ENCODE data around the gene MOB1B.

Gene MOB1B

DNA sequence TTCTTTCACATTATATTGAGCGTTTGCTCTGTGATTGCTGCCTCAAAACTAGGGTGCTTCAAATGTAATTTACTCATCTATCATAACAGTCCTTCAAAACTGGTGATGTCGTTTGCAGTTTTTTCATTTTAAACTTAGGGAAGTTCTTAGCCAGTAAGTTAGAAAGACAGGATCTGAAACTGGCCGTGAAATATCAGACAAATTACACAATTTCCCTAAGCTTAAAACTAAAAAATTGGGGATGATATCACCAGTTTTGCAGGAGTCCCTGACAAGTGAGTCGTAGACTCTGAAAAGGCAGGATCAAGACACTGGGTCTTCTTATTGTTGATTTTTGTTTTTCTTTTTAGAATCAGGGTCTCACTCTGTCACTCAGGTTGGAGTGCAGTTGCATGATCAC is 44.8 kb downstream of the MOB1B start:
- no peak for TF ChIP-seq ESRRG (CRISPR knock-in tag; IDR thresholded peaks at IDR 0.05)
- TF ChIP-seq TCF4 (CRISPR knock-in tag; IDR thresholded peaks at IDR 0.05; ENCODE audit: borderline replicate concordance) = no peak
- TF ChIP-seq CSDC2 (CRISPR knock-in tag; IDR thresholded peaks at IDR 0.05) = no peak
- TF ChIP-seq, protein P1, sequence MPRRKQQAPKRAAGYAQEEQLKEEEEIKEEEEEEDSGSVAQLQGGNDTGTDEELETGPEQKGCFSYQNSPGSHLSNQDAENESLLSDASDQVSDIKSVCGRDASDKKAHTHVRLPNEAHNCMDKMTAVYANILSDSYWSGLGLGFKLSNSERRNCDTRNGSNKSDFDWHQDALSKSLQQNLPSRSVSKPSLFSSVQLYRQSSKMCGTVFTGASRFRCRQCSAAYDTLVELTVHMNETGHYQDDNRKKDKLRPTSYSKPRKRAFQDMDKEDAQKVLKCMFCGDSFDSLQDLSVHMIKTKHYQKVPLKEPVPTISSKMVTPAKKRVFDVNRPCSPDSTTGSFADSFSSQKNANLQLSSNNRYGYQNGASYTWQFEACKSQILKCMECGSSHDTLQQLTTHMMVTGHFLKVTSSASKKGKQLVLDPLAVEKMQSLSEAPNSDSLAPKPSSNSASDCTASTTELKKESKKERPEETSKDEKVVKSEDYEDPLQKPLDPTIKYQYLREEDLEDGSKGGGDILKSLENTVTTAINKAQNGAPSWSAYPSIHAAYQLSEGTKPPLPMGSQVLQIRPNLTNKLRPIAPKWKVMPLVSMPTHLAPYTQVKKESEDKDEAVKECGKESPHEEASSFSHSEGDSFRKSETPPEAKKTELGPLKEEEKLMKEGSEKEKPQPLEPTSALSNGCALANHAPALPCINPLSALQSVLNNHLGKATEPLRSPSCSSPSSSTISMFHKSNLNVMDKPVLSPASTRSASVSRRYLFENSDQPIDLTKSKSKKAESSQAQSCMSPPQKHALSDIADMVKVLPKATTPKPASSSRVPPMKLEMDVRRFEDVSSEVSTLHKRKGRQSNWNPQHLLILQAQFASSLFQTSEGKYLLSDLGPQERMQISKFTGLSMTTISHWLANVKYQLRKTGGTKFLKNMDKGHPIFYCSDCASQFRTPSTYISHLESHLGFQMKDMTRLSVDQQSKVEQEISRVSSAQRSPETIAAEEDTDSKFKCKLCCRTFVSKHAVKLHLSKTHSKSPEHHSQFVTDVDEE (CRISPR knock-in tag; IDR thresholded peaks at IDR 0.05) = no peak
- TF ChIP-seq SNAI2 (CRISPR knock-in tag; IDR thresholded peaks at IDR 0.05) = no peak
- no peak for TF ChIP-seq PPARA (CRISPR knock-in tag; IDR thresholded peaks at IDR 0.05; ENCODE audit: borderline replicate concordance)
- TF ChIP-seq, protein P2, sequence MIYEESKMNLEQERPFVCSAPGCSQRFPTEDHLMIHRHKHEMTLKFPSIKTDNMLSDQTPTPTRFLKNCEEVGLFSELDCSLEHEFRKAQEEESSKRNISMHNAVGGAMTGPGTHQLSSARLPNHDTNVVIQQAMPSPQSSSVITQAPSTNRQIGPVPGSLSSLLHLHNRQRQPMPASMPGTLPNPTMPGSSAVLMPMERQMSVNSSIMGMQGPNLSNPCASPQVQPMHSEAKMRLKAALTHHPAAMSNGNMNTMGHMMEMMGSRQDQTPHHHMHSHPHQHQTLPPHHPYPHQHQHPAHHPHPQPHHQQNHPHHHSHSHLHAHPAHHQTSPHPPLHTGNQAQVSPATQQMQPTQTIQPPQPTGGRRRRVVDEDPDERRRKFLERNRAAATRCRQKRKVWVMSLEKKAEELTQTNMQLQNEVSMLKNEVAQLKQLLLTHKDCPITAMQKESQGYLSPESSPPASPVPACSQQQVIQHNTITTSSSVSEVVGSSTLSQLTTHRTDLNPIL (CRISPR knock-in tag; IDR thresholded peaks at IDR 0.05; ENCODE audit: low read depth) = no peak
- no peak for TF ChIP-seq TOX (CRISPR knock-in tag; IDR thresholded peaks at IDR 0.05; ENCODE audit: borderline replicate concordance)
- TF ChIP-seq GLIS3 (CRISPR knock-in tag; IDR thresholded peaks at IDR 0.05) = no peak
- no peak for TF ChIP-seq ARNTL (CRISPR knock-in tag; IDR thresholded peaks at IDR 0.05; ENCODE audit: borderline replicate concordance, low read depth)
- no peak for TF ChIP-seq BACH2 (CRISPR knock-in tag; IDR thresholded peaks at IDR 0.05; ENCODE audit: borderline replicate concordance)
- TF ChIP-seq ZNF70 (CRISPR knock-in tag; IDR thresholded peaks at IDR 0.05) = no peak
- TF ChIP-seq, protein P3, sequence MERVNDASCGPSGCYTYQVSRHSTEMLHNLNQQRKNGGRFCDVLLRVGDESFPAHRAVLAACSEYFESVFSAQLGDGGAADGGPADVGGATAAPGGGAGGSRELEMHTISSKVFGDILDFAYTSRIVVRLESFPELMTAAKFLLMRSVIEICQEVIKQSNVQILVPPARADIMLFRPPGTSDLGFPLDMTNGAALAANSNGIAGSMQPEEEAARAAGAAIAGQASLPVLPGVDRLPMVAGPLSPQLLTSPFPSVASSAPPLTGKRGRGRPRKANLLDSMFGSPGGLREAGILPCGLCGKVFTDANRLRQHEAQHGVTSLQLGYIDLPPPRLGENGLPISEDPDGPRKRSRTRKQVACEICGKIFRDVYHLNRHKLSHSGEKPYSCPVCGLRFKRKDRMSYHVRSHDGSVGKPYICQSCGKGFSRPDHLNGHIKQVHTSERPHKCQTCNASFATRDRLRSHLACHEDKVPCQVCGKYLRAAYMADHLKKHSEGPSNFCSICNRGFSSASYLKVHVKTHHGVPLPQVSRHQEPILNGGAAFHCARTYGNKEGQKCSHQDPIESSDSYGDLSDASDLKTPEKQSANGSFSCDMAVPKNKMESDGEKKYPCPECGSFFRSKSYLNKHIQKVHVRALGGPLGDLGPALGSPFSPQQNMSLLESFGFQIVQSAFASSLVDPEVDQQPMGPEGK (CRISPR knock-in tag; IDR thresholded peaks at IDR 0.05; ENCODE audit: borderline replicate concordance) = no peak
- TF ChIP-seq ZNF565 (CRISPR knock-in tag; conservative IDR thresholded peaks at IDR 0.05; ENCODE audit: low read depth) = no peak
- TF ChIP-seq ZC3H10 (CRISPR knock-in tag; IDR thresholded peaks at IDR 0.05) = no peak
- TF ChIP-seq ZNF8 (CRISPR knock-in tag; IDR thresholded peaks at IDR 0.05) = no peak
- no peak for TF ChIP-seq ZFP30 (CRISPR knock-in tag; IDR thresholded peaks at IDR 0.05)
- TF ChIP-seq RARB (CRISPR knock-in tag; IDR thresholded peaks at IDR 0.05) = no peak

DNA sequence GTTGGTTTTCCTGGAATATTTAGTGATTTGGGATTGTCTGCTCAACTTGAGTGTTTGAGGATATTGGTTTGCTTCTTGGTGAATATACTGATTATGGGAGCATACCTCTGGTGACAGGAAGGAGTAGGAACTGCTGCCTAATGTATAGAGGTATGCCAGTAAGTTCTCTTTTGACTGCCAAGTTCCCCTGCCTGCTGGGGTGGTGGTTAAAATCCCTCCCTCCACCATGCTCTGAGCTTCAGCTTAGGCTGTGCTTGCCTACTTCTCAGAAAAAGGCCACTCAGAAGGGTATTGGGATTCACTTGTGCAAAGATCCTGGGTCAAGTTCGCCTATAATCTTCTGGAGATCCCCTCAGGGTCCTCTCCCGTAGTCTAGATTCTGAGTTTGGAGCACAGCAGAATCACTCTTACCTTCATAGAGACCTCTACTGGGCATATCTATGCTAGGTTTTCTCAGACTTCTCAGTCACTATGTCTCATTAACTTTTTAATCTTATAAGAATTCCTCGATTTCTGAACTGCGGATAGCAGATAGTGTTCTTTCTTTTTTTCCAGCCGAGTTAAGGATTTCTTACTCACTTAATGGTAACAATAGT is 46.6 kb downstream of the MOB1B start:
- TF ChIP-seq, protein P4, sequence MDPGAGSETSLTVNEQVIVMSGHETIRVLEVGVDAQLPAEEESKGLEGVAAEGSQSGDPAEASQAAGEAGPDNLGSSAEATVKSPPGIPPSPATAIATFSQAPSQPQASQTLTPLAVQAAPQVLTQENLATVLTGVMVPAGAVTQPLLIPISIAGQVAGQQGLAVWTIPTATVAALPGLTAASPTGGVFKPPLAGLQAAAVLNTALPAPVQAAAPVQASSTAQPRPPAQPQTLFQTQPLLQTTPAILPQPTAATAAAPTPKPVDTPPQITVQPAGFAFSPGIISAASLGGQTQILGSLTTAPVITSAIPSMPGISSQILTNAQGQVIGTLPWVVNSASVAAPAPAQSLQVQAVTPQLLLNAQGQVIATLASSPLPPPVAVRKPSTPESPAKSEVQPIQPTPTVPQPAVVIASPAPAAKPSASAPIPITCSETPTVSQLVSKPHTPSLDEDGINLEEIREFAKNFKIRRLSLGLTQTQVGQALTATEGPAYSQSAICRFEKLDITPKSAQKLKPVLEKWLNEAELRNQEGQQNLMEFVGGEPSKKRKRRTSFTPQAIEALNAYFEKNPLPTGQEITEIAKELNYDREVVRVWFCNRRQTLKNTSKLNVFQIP (CRISPR knock-in tag; IDR thresholded peaks at IDR 0.05; ENCODE audit: borderline replicate concordance, low read depth) = no peak
- TF ChIP-seq GLIS3 (CRISPR knock-in tag; IDR thresholded peaks at IDR 0.05) = no peak
- TF ChIP-seq ESRRG (CRISPR knock-in tag; IDR thresholded peaks at IDR 0.05) = no peak
- TF ChIP-seq BACH2 (CRISPR knock-in tag; IDR thresholded peaks at IDR 0.05; ENCODE audit: borderline replicate concordance) = no peak
- TF ChIP-seq, protein P5, sequence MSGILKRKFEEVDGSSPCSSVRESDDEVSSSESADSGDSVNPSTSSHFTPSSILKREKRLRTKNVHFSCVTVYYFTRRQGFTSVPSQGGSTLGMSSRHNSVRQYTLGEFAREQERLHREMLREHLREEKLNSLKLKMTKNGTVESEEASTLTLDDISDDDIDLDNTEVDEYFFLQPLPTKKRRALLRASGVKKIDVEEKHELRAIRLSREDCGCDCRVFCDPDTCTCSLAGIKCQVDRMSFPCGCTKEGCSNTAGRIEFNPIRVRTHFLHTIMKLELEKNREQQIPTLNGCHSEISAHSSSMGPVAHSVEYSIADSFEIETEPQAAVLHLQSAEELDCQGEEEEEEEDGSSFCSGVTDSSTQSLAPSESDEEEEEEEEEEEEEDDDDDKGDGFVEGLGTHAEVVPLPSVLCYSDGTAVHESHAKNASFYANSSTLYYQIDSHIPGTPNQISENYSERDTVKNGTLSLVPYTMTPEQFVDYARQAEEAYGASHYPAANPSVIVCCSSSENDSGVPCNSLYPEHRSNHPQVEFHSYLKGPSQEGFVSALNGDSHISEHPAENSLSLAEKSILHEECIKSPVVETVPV (CRISPR knock-in tag; IDR thresholded peaks at IDR 0.05) = no peak
- no peak for TF ChIP-seq SNAI2 (CRISPR knock-in tag; IDR thresholded peaks at IDR 0.05)
- TF ChIP-seq, protein P1 (CRISPR knock-in tag; IDR thresholded peaks at IDR 0.05) = no peak
- TF ChIP-seq, protein P3 (CRISPR knock-in tag; IDR thresholded peaks at IDR 0.05; ENCODE audit: borderline replicate concordance) = no peak
- TF ChIP-seq OSR1 (CRISPR knock-in tag; IDR thresholded peaks at IDR 0.05) = no peak
- TF ChIP-seq ZNF565 (CRISPR knock-in tag; conservative IDR thresholded peaks at IDR 0.05; ENCODE audit: low read depth) = no peak
- peak; percentile 45; the same call in 2 of the 3 replicates for ATAC-seq

More for the DNA sequence above, 44.8 kb downstream of the MOB1B start:
- no peak for ATAC-seq

Data from SK-N-SH treated with all-trans-retinoic acid at 6 μM for 48 hours (cell line).